Endothelial cell of umbilical vein (primary cell): ENCODE data around the gene UGT1A5. TPM values are rescaled to one million over a fixed set of nuclear protein-coding genes. Genes with fewer than 3 reads are reported as not detected.

Experiments
- BruUV-seq: library from RNA; stranded (reverse); fragments of 400-500 nt; replicated peaks from 2 replicates; lab custom pipeline; 2021; lab: Mats Ljungman, UMichigan
- CTCF ChIA-PET: fragments of 300-600, 350-600 bp; sonication (Branson Sonifier 250); formaldehyde crosslinking; loops from one replicate; lab custom pipeline; 2021; ENCODE audit warnings: antibody characterized with exemption, inconsistent platforms; lab: Charles Lee
- POLR2A ChIA-PET: fragments of 300-600, 350-600 bp; sonication (Branson Sonifier 250); formaldehyde crosslinking; loops from one replicate; lab custom pipeline; 2021; ENCODE audit warnings: antibody characterized with exemption, inconsistent platforms; lab: Charles Lee
- DNase-seq: peaks from one replicate; pipeline ENCODE4 v3.0.0-alpha.2; 2011; ENCODE audit warnings: low read depth, low spot score
- FAIRE-seq: peaks from 2 replicates; lab custom pipeline; 2011; peaks lifted over from hg19 to GRCh38; lab: Jason Lieb, UNC
- H2AFZ ChIP-seq: 2 replicates; pipeline ENCODE4 v1.6.0; 2012; ENCODE audit warnings: low read depth, low read length, control low read depth, inconsistent platforms
- H3K27ac ChIP-seq: 2 replicates; pipeline ENCODE4 v1.5.1; 2011; ENCODE audit warnings: low read depth, mild to moderate bottlenecking, control low read depth, low read length, moderate library complexity; ENCODE audit not compliant: insufficient read depth
- H3K27me3 ChIP-seq, 2 experiments: 2 replicates each; pipeline versions ENCODE4 v1.6.0 to v1.6.1; 2011; ENCODE audit warnings: low read length in 2 of 2, mixed read lengths in 1 of 2; ENCODE audit not compliant: control insufficient read depth in 2 of 2, insufficient read depth in 2 of 2
- H3K36me3 ChIP-seq, 2 experiments: 2 replicates in 1 of 2; 3 replicates in 1 of 2; pipeline ENCODE4 v1.5.1; 2011; ENCODE audit warnings: low read length in 2 of 2, mild to moderate bottlenecking in 1 of 2, moderate library complexity in 1 of 2; ENCODE audit not compliant: control insufficient read depth in 2 of 2, insufficient read depth in 2 of 2; ENCODE audit errors: extremely low read depth in 1 of 2
- H3K4me1 ChIP-seq: 3 replicates; pipeline ENCODE4 v1.5.1; 2011; ENCODE audit warnings: mild to moderate bottlenecking, low read length; ENCODE audit not compliant: control insufficient read depth, insufficient read depth; ENCODE audit errors: extremely low read depth
- H3K4me2 ChIP-seq: 2 replicates; pipeline ENCODE4 v1.6.1; 2011; ENCODE audit warnings: low read length, control low read depth, mixed read lengths; ENCODE audit not compliant: insufficient read depth
- H3K4me3 ChIP-seq, 3 experiments: fragments of 200-600 bp in 1 of 3; sonication (generic), shearing (Covaris generic) in 1 of 3; replicated peaks in 1 of 3; 2 replicates each; pipeline ENCODE4 v1.5.1; 2011 to 2016; ENCODE audit warnings: control low read depth in 3 of 3, low read length in 3 of 3, mild to moderate bottlenecking in 2 of 3, inconsistent platforms in 1 of 3, low read depth in 1 of 3, moderate library complexity in 1 of 3; ENCODE audit not compliant: insufficient read depth in 1 of 3
- H3K79me2 ChIP-seq: 2 replicates; pipeline ENCODE4 v1.6.0; 2012; ENCODE audit warnings: low read length, inconsistent platforms; ENCODE audit not compliant: control insufficient read depth, insufficient read depth
- H3K9ac ChIP-seq: replicated peaks from 2 replicates; pipeline ENCODE3; 2011; ENCODE audit warnings: low read length, control low read depth; ENCODE audit not compliant: insufficient read depth; ENCODE audit errors: extremely low read depth
- H3K9me1 ChIP-seq: replicated peaks from 3 replicates; pipeline ENCODE4 v1.6.0; 2011; ENCODE audit warnings: mild to moderate bottlenecking, low read length; ENCODE audit not compliant: control insufficient read depth, insufficient read depth; ENCODE audit errors: extremely low read depth
- H3K9me3 ChIP-seq: replicated peaks from 2 replicates; pipeline ENCODE4 v1.5.1; 2012; ENCODE audit warnings: low read length, inconsistent platforms; ENCODE audit not compliant: control insufficient read depth, insufficient read depth
- H4K20me1 ChIP-seq: replicated peaks from 2 replicates; pipeline ENCODE3; 2011; ENCODE audit warnings: mild to moderate bottlenecking, low read length; ENCODE audit not compliant: control insufficient read depth, insufficient read depth; ENCODE audit errors: extremely low read depth
- CTCF ChIP-seq, 2 donors: IDR thresholded peaks; 1 replicate in 1 of 2; 2 replicates in 1 of 2; pipeline ENCODE4 v1.5.1; 2011; ENCODE audit warnings: low read length in 2 of 2, mild to moderate bottlenecking in 2 of 2, moderate library complexity in 2 of 2, control low read depth in 1 of 2, inconsistent platforms in 1 of 2, low read depth in 1 of 2; ENCODE audit not compliant: insufficient read depth in 1 of 2; ENCODE audit errors: extremely low read depth in 1 of 2
- EZH2 ChIP-seq: IDR thresholded peaks from 2 replicates; pipeline ENCODE4 v1.6.1; 2012; ENCODE audit warnings: borderline replicate concordance, low read depth, mild to moderate bottlenecking, moderate library complexity, low read length, inconsistent platforms; ENCODE audit not compliant: severe bottlenecking
- FOS ChIP-seq: IDR thresholded peaks from 2 replicates; pipeline ENCODE4 v1.6.1; 2011; ENCODE audit warnings: mild to moderate bottlenecking, low read length, moderate library complexity, borderline replicate concordance; ENCODE audit not compliant: insufficient read depth
- GATA2 ChIP-seq: IDR thresholded peaks from 2 replicates; pipeline ENCODE4 v1.7.0; 2011; ENCODE audit warnings: low read depth, mild to moderate bottlenecking, moderate library complexity, mixed read lengths, low read length; ENCODE audit not compliant: insufficient read length, insufficient read depth
- JUN ChIP-seq: IDR thresholded peaks from 2 replicates; pipeline ENCODE4 v1.6.1; 2011; ENCODE audit warnings: borderline replicate concordance, low read depth; ENCODE audit not compliant: insufficient read length, insufficient read depth
- MAX ChIP-seq: IDR thresholded peaks from 2 replicates; pipeline ENCODE4 v1.6.1; 2011; ENCODE audit not compliant: insufficient read depth, insufficient read length
- MYC ChIP-seq: IDR thresholded peaks from one replicate; pipeline ENCODE4 v1.6.1; 2011; ENCODE audit warnings: mild to moderate bottlenecking, low read depth, low read length
- POLR2A ChIP-seq: IDR thresholded peaks from 2 replicates; pipeline ENCODE4 v1.6.1; 2012; ENCODE audit warnings: low read depth, mild to moderate bottlenecking, control low read depth, low read length
- POLR2AphosphoS5 ChIP-seq: IDR thresholded peaks from 2 replicates; pipeline ENCODE4 v1.6.1; 2012; ENCODE audit warnings: low read depth, mild to moderate bottlenecking, control low read depth, low read length, moderate library complexity; ENCODE audit not compliant: insufficient read depth
- dilution Hi-C: fragments of 300-500 bp; cut with MboI; formaldehyde crosslinking; loops from one replicate; pipeline ENCODE4 v1.15.0; 2019; ENCODE audit warnings: low sequenced_read_pairs; ENCODE audit not compliant: extremely low pct_ligation_motif_present
- intact Hi-C: fragments of 100-400 bp; cut with micrococcal nuclease; formaldehyde crosslinking; loops from one replicate; pipeline ENCODE4 v1.10.0; 2022
- polyA plus RNA-seq, 4 experiments: library from polyadenylated mRNA; depleted of rRNA in 3 of 4; stranded (reverse) in 3 of 4; unstranded in 1 of 4; fragments of >200 nt; gene quantifications; 2 replicates each; pipeline versions ENCODE4 v1.2.1 to v1.2.3, GENCODE V29; 2011 to 2012; ENCODE audit warnings: missing spikeins in 1 of 4
- total RNA-seq: library from RNA; stranded (reverse); gene quantifications from 2 replicates; pipeline ENCODE4 v1.2.3, GENCODE V29; 2021

The UGT1A5 gene
- total and polyA plus RNA-seq, 2 donors (not counting 3 experiments of a cell fraction or from before 2014, with no cell fraction given) = not detected

- H3K79me2 ChIP-seq = no peaks in the 10 kb centered on the region
- no peaks in the 10 kb centered on the region for H4K20me1 ChIP-seq
- no peak within 1 kb of the TSS for H3K9ac ChIP-seq
- CTCF ChIA-PET = interaction anchor here (0.7 kb wide), 1 partner anchor 314 kb away, joined by 3 read pairs; no protein-coding TSS in a partner anchor
- POLR2A ChIA-PET = no interaction called here
- dilution Hi-C loops (no loop called here), intact Hi-C loops (no loop called here)
- H3K4me2 ChIP-seq = no peak within 1 kb of the TSS
- H3K4me1 ChIP-seq = no peaks in the 10 kb centered on the region
- H3K27me3 ChIP-seq = peaks cover 0 to 8% of the 10 kb centered on the region in 2 experiments
- no peaks in the 10 kb centered on the region for H3K36me3 ChIP-seq
- no TSS peak for BruUV-seq
- no peaks in the 10 kb centered on the region for H3K9me1 ChIP-seq
- FAIRE-seq (no peak), DNase-seq (no peak)
- no peak within 1 kb of the TSS for H3K27ac ChIP-seq
- no peak within 1 kb of the TSS for H2AFZ ChIP-seq
- no peak within 1 kb of the TSS for H3K4me3 ChIP-seq
- H3K9me3 ChIP-seq = no peaks in the 10 kb centered on the region
- TF ChIP-seq GATA2 = no peak
- TF ChIP-seq JUN = no peak
- no peak for TF ChIP-seq FOS
- no peak for TF ChIP-seq POLR2A
- no peak for TF ChIP-seq MYC
- TF ChIP-seq EZH2 = no peak
- TF ChIP-seq MAX = no peak
- no peak for TF ChIP-seq POLR2AphosphoS5
- no peak for TF ChIP-seq CTCF (IDR thresholded peaks at IDR 0.05; ENCODE audit: extremely low read depth in 1 of 2, insufficient read depth in 1 of 2, low read depth in 1 of 2, low read length in 2 of 2)
Measured at GRCh38 chr2:233718552-233718951, 5.8 kb downstream of the UGT1A5 start, which contains the start of gene UGT1A4. Gene UGT1A4, plus strand, starts transcription at chr2:233718736. Its CDS starts 85 bp downstream, at chr2:233718821.
